HG02763 (cell line): ENCODE results near the gene COL7A1.

ENCODE experiments used
- ATAC-seq: cut with Tn5 transposase; IDR thresholded peaks from one replicate; pipeline ENCODE4 v1.9.1; 2021; ENCODE audit warnings: mild to moderate bottlenecking, moderate library complexity; ENCODE audit not compliant: unreplicated experiment

The COL7A1 gene

DNA sequence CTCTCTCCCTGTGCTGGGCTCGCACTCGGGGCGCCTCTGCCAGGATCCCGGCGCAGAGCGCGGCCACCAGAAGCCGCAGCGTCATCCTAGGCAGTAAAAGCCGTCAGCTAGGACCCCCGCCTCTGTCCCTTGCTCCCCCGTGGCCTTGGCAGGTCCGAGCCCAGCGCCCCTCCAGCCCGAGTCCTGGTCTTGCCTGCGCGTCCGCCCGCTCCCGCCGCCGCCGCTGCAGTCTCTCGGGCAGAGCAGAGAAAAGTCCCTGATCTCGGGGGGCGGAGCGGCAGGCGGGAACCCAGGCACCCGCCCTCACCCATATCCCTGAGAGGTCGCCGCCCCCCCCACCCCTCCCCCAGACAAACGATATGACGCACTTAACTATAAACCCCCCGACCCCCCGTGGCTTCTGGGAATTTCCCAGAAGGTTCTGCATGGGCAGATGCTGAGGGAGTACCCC lies at the start of gene COL7A1:
Gene COL7A1, minus strand, starts transcription at position 255 of the 451 bp plus-strand sequence. Its CDS starts 170 bp downstream, at position 85.
- no peak for ATAC-seq

GRCh38 chr3:48642605-48643004 lies 47.5 kb upstream of the COL7A1 start:
- ATAC-seq = no peak

DNA sequence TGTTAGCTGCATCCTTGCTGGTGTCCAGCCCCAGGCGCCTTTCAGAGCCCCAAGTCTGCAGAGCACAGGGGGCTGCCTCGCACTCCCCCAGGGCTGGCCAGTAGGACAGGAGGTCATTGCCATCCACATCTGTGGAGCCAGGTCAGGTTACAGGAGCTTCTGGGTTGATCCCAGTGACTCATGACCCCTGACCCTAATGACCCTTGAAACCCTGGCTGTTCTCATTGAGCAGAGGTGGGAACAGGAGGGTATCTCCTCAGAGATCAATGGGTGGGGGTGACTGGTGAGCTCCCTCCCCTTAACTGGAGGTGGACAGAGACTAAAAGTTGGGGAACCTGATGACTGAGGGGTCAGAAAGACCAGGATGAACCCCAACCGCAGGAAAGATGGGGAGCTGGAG lies 46.3 kb upstream of the COL7A1 start:
- ATAC-seq = no peak

- no peak for ATAC-seq
These were observed 44.9 kb upstream of the COL7A1 start for GRCh38 chr3:48639944-48640606.

DNA sequence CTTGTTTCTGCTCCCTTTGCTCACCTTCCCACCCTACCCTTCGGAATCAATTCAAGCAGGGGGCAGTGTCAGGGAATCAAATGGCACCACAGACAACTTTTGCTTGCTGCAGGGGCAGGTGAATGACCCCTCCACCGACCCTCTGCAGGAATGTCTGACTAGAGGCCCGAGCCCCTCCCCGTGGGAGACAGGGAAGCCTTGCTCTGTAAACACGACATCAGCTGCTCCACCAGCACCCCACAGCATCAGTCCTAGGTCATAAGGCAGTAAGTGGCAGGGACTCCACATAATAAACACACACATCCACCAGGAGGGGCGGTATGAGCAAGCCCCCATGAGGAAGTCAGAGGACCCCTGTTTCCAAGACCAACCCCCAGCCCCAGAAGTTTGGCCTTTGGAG lies 42.2 kb upstream of the COL7A1 start:
- ATAC-seq = no peak

- no peak for ATAC-seq
These were observed 41.1 kb upstream of the COL7A1 start for GRCh38 chr3:48636149-48636655.

- peak; percentile 91 for ATAC-seq
These were observed 40.3 kb upstream of the COL7A1 start, which contains the start of gene SLC26A6 for GRCh38 chr3:48635222-48636021. SLC26A6 (minus strand) TSS chr3:48635461; CDS start chr3:48635393, 68 bp downstream.

DNA sequence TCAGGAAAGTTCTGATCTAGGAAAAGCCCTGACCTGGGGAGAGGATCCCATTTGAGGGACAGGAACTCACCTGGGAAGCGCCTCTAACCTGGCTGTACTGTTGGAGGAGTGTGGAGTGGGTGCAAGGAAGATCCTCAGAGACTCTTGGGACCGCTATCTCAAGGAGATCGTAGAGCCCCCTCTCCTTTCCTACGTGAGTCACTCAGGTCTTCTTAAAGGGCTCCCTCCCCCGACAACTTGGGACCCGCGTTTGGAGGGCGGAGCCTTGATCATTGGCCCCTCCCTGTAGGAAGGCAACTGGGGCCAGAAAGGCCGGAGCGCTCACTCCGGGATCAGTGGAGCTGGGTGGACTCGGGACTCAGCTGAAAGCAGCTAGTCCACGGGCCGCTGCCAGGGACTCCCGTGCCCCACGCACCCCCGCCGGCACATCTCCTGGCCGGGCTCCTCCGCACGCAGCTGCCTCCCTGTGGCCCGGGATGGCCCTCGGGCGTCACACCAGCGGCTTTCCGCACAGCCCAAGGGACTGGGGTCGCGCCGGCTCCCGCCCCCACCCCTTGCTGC lies 39.6 kb upstream of the COL7A1 start:
- peak; percentile 14 for ATAC-seq

GRCh38 chr3:48633743-48634142 lies 38.6 kb upstream of the COL7A1 start:
- ATAC-seq = no peak

DNA sequence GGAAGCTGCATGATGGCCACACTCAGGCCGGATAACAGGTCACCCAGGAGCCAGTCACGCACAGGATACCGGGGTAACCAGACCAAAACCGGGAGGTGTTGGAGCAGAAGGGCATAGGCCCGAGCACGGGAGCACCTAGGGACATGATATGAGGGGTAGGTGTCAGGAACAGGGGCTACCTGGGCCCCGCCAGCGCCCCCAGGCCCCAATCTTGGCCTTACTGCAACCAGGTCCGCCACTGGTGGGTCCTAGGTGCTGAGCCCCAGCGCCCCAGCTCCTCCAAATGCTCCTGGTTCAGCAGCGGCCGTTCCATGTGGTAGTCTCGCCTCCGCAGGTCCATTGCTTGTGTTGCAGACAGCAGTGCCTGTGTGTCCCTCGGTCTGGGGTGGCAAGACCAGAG lies 38.1 kb upstream of the COL7A1 start:
- ATAC-seq = no peak

GRCh38 chr3:48631516-48632448 lies 36.7 kb upstream of the COL7A1 start:
- ATAC-seq = no peak

DNA sequence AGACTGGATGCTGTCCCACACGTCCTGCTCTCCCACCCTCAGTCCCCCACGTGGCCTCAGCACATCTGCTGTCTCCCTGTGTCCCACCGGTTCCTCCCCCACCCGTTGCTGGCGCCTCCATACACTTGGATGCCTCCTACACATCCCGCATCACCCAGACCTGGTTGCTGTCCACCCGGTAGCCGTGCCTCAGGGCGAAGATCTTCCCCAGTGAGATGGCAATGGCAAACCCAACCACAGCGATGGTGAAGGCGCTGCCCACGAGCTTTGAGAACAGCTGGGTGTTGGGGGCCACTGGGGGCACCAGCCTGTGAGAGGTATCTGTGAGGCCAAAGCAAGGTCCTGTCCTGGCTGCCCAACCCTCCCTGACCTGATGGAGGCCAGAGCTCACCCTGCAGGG lies 35.7 kb upstream of the COL7A1 start:
- no peak for ATAC-seq

GRCh38 chr3:48630407-48630806 lies 35.3 kb upstream of the COL7A1 start:
- ATAC-seq = no peak

- no peak for ATAC-seq
These were observed 34.8 kb upstream of the COL7A1 start for GRCh38 chr3:48629894-48630293.

- no peak for ATAC-seq
These were observed 33.3 kb upstream of the COL7A1 start for GRCh38 chr3:48628277-48629017.

DNA sequence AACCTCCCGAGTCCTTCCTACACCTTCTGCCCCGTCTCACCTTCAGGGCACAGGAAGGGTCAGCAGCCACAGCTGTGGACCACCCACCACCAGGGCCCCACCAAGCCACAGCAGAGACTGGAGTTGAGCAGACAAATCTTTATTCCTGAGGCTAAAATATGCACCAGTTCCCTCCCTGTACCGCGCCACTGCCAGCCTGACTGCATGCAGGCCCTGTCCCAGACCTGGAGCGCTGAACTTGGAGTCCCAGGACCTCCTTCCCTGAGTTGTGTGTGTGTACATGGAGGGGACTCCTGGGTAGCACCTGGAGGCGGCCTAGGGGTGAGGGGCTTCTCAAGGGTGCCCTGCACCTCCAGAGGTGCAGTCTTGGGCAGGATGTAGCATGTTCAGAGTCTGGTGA lies 30.5 kb upstream of the COL7A1 start:
- ATAC-seq = no peak

DNA sequence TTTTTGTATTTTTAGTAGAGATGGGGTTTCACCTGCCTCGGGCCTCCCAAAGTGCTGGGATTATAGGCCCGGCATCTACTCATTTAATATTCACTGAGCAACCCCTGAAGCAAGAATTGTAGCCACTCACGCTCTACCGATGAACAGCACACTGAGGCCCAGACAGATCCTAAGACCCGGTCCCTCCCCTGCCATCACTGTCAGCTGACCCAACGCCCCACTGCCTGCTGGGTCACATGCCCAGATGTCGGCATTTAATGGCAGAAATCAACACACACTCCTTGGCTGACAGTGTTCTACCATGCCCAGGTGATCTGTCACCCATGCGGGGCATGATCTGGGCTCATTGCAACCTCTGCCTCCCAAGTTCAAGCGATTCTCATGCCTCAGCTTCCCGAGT lies 29.6 kb upstream of the COL7A1 start:
- ATAC-seq = no peak

DNA sequence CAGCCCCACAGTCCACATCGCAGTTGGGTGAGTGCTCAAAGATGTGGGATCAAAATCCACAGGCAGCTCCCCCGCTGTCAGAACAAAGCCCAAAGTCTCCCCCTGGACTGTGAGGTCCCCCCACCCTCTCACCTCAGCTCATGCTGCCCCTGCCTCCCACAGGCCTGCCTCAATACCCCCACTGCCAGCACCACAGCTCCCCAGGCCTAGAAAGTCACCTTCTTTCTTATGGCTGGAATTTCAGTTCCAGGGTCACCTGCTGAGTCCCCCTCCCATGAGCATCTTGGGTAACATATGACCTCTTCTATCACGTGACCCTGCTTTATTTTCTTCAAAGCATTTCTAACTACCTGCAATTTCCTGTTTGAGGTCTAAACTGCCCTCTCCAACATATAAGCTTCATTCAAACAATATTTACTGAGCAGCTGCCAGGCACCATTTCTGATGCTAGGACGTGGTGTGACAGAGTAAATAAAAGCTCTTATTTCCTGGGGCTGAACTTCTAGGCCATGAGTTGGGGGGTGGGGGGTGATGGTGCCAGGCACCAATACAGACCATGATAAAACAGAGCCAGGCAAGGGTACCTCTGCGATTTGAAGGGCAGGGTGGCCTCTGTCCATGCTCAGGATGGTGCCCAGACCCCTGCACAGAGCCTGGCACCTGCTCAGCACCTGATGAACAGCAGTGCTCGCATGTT lies 28.9 kb upstream of the COL7A1 start:
- ATAC-seq = no peak

DNA sequence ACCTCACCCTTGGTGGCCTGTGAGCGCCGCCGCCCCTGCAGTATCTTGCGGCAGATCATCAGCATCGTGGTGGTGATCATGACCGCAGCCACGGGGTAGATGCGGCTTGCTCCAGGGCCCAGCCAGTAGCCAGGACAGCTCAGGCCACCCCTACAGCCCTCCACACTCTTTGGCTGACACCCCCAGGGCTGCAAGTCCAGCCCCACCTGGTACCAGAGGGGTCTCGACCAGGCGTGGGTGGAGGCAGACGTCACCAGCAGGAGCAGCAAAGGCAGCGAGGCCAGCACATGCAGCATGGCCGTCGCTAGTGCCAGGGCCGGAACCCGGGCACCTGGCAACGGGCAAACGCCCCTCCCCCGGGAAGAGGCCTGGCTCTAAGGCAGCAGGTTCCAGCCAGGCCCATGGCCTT lies 26.3 kb upstream of the COL7A1 start, which contains the start of gene TMEM89:
Gene TMEM89, minus strand, starts transcription at position 309 of the 409 bp plus-strand sequence. Its CDS starts 13 bp downstream, at position 296.
- no peak for ATAC-seq
